Activated T-cell treated with anti-CD3 and anti-CD28 coated beads, Interleukin-2, amount 50 U/mL, for 72 hours (primary cell): ENCODE data around the gene PAK4. TPM values are rescaled to one million over a fixed set of nuclear protein-coding genes. Genes with fewer than 3 reads are reported as not detected.
"Not testable (repeated sequence)": the region's sequence is repeated elsewhere in the genome, so short reads cannot be mapped to it uniquely, and the experiment has no call there.

Experiments used
- ATAC-seq, 2 donors: fragments of 150-1000 bp; cut with Tn5 transposase; replicated peaks in 1 of 2; 2 replicates each; pipeline ENCODE4 v1.10.0; 2021; ENCODE audit warnings: moderate library complexity in 2 of 2, mild to moderate bottlenecking in 1 of 2
- DNase-seq, 2 donors: peaks; one replicate each; pipeline ENCODE4 v3.0.0; 2021 to 2022; ENCODE audit warnings: mixed read lengths in 1 of 2
- H3K27ac Mint-ChIP-seq: one replicate; pipeline ENCODE4 v1.8.0; 2022; ENCODE audit warnings: mild to moderate bottlenecking, moderate library complexity, mixed read lengths
- H3K27me3 Mint-ChIP-seq: one replicate; pipeline ENCODE4 v1.8.0; 2022; ENCODE audit warnings: low read depth, mixed read lengths
- H3K36me3 Mint-ChIP-seq, 2 donors: one replicate each; pipeline ENCODE4 v1.8.0; 2022; ENCODE audit warnings: mixed read lengths in 2 of 2, mild to moderate bottlenecking in 1 of 2; ENCODE audit not compliant: insufficient read depth in 2 of 2
- H3K4me1 Mint-ChIP-seq: one replicate; pipeline ENCODE4 v1.8.0; 2022; ENCODE audit warnings: low read depth, mixed read lengths
- H3K4me3 Mint-ChIP-seq, 2 donors: one replicate each; pipeline ENCODE4 v1.8.0; 2022; ENCODE audit warnings: mild to moderate bottlenecking in 2 of 2, mixed read lengths in 2 of 2, moderate library complexity in 2 of 2
- H3K9me3 Mint-ChIP-seq, 2 donors: one replicate each; pipeline ENCODE4 v1.8.0; 2022; ENCODE audit warnings: mixed read lengths in 2 of 2
- total RNA-seq, 2 donors: library from RNA; stranded (reverse); gene quantifications; one replicate each; pipeline ENCODE4 v1.2.3, GENCODE V29; 2022

The PAK4 gene
- total RNA-seq, 2 donors from 2014 or later: 12.9 to 17.0 TPM

- H3K4me3 Mint-ChIP-seq: no peak overlapping the region
- ATAC-seq: no peak
Measured at GRCh38 chr19:39139305-39139874, 13.8 kb downstream of the PAK4 start.

GRCh38 chr19:39139971-39140453, 14.4 kb downstream of the PAK4 start:
- Mint-ChIP-seq H3K4me3 (no peak overlapping the region), H3K9me3 (no peaks in the 10 kb centered on the region), H3K4me1 (peaks cover 6% of the 10 kb centered on the region), H3K27me3 (no peaks in the 10 kb centered on the region), H3K27ac (no peak overlapping the region), H3K36me3 (no peaks in the 10 kb centered on the region)
- DNase-seq: no peak
- ATAC-seq: no peak

More at GRCh38 chr19:39139305-39139874, 13.8 kb downstream of the PAK4 start:
- Mint-ChIP-seq H3K9me3 (no peaks in the 10 kb centered on the region), H3K27ac (no peak overlapping the region), H3K4me1 (peaks cover 6% of the 10 kb centered on the region), H3K36me3 (no peaks in the 10 kb centered on the region), H3K27me3 (no peaks in the 10 kb centered on the region)
- no peak for DNase-seq

GRCh38 chr19:39140594-39140993, 15.0 kb downstream of the PAK4 start:
- no peak for DNase-seq
- Mint-ChIP-seq H3K27me3 (no peaks in the 10 kb centered on the region), H3K4me3 (no peak overlapping the region), H3K4me1 (peaks cover 6% of the 10 kb centered on the region), H3K27ac (no peak overlapping the region), H3K36me3 (no peaks in the 10 kb centered on the region), H3K9me3 (no peaks in the 10 kb centered on the region)
- ATAC-seq: no peak

GRCh38 chr19:39141929-39142328, 16.3 kb downstream of the PAK4 start:
- no peak overlapping the region for H3K27ac Mint-ChIP-seq
- DNase-seq (no peak), ATAC-seq (no peak)
- H3K4me3 Mint-ChIP-seq: no peak overlapping the region
- H3K36me3 Mint-ChIP-seq: no peaks in the 10 kb centered on the region
- no peaks in the 10 kb centered on the region for H3K4me1 Mint-ChIP-seq
- H3K27me3 Mint-ChIP-seq: no peaks in the 10 kb centered on the region
- no peaks in the 10 kb centered on the region for H3K9me3 Mint-ChIP-seq

- DNase-seq (no peak), ATAC-seq (no peak)
- Mint-ChIP-seq H3K9me3 (no peaks in the 10 kb centered on the region), H3K27ac (no peak overlapping the region), H3K36me3 (no peaks in the 10 kb centered on the region), H3K4me3 (no peak overlapping the region), H3K27me3 (no peaks in the 10 kb centered on the region), H3K4me1 (no peaks in the 10 kb centered on the region)
Measured at GRCh38 chr19:39142630-39143029, 17.0 kb downstream of the PAK4 start.

- not testable (repeated sequence) for H3K36me3 Mint-ChIP-seq, H3K9me3 Mint-ChIP-seq, ATAC-seq, H3K27me3 Mint-ChIP-seq, H3K4me3 Mint-ChIP-seq, DNase-seq, H3K27ac Mint-ChIP-seq, H3K4me1 Mint-ChIP-seq
Measured at GRCh38 chr19:39143757-39144289, 18.2 kb downstream of the PAK4 start.

GRCh38 chr19:39144290-39145071, 18.9 kb downstream of the PAK4 start:
- no peak overlapping the region for H3K27ac Mint-ChIP-seq
- no peaks in the 10 kb centered on the region for H3K4me1 Mint-ChIP-seq
- no peak overlapping the region for H3K4me3 Mint-ChIP-seq
- H3K9me3 Mint-ChIP-seq: no peaks in the 10 kb centered on the region
- no peaks in the 10 kb centered on the region for H3K27me3 Mint-ChIP-seq
- no peak for ATAC-seq
- DNase-seq: no peak
- no peaks in the 10 kb centered on the region for H3K36me3 Mint-ChIP-seq

- H3K4me1 Mint-ChIP-seq: no peaks in the 10 kb centered on the region
- DNase-seq: no peak
- no peaks in the 10 kb centered on the region for H3K9me3 Mint-ChIP-seq
- no peak for ATAC-seq
- no peaks in the 10 kb centered on the region for H3K36me3 Mint-ChIP-seq
- no peak overlapping the region for H3K4me3 Mint-ChIP-seq
- H3K27me3 Mint-ChIP-seq: no peaks in the 10 kb centered on the region
- H3K27ac Mint-ChIP-seq: no peak overlapping the region
Measured at GRCh38 chr19:39145180-39145953, 19.8 kb downstream of the PAK4 start.

- no peak for DNase-seq
- no peaks in the 10 kb centered on the region for H3K9me3 Mint-ChIP-seq
- H3K27ac Mint-ChIP-seq: no peak overlapping the region
- H3K4me1 Mint-ChIP-seq: no peaks in the 10 kb centered on the region
- H3K36me3 Mint-ChIP-seq: no peaks in the 10 kb centered on the region
- H3K27me3 Mint-ChIP-seq: no peaks in the 10 kb centered on the region
- H3K4me3 Mint-ChIP-seq: no peak overlapping the region
- no peak for ATAC-seq
Measured at GRCh38 chr19:39146091-39146490, 20.5 kb downstream of the PAK4 start.

GRCh38 chr19:39146686-39147450, 21.3 kb downstream of the PAK4 start:
- Mint-ChIP-seq H3K4me3 (no peak overlapping the region), H3K4me1 (no peaks in the 10 kb centered on the region), H3K36me3 (no peaks in the 10 kb centered on the region), H3K27me3 (no peaks in the 10 kb centered on the region), H3K27ac (no peak overlapping the region), H3K9me3 (no peaks in the 10 kb centered on the region)
- DNase-seq: no peak
- ATAC-seq: no peak

- no peak for DNase-seq
- H3K4me1 Mint-ChIP-seq: no peaks in the 10 kb centered on the region
- no peak for ATAC-seq
- no peak overlapping the region for H3K4me3 Mint-ChIP-seq
- no peaks in the 10 kb centered on the region for H3K36me3 Mint-ChIP-seq
- no peaks in the 10 kb centered on the region for H3K27me3 Mint-ChIP-seq
- H3K9me3 Mint-ChIP-seq: no peaks in the 10 kb centered on the region
- H3K27ac Mint-ChIP-seq: no peak overlapping the region
Measured at GRCh38 chr19:39147480-39147879, 21.9 kb downstream of the PAK4 start.

GRCh38 chr19:39148939-39149529, 23.4 kb downstream of the PAK4 start:
- Mint-ChIP-seq H3K4me1 (no peaks in the 10 kb centered on the region), H3K36me3 (no peaks in the 10 kb centered on the region), H3K9me3 (no peaks in the 10 kb centered on the region), H3K4me3 (no peak overlapping the region), H3K27ac (no peak overlapping the region), H3K27me3 (no peaks in the 10 kb centered on the region)
- no peak for DNase-seq
- no peak for ATAC-seq
